Stimulated activated CD4-positive, alpha-beta T cell treated with anti-CD3 and anti-CD28 coated beads, Interleukin-12 subunit alpha, Interleukin-12 subunit beta, amount 100 ng/mL, for 48 hours (primary cell): ENCODE data around the gene PLXNB2.
"Not testable (repeated sequence)": the region's sequence is repeated elsewhere in the genome, so short reads cannot be mapped to it uniquely, and the experiment has no call there.

Experiments used
- DNase-seq, 3 donors: peaks; one replicate each; pipeline ENCODE4 v3.0.0-alpha.2; 2020; ENCODE audit warnings: low read depth in 2 of 3, low spot score in 1 of 3

PLXNB2 gene, protein sequence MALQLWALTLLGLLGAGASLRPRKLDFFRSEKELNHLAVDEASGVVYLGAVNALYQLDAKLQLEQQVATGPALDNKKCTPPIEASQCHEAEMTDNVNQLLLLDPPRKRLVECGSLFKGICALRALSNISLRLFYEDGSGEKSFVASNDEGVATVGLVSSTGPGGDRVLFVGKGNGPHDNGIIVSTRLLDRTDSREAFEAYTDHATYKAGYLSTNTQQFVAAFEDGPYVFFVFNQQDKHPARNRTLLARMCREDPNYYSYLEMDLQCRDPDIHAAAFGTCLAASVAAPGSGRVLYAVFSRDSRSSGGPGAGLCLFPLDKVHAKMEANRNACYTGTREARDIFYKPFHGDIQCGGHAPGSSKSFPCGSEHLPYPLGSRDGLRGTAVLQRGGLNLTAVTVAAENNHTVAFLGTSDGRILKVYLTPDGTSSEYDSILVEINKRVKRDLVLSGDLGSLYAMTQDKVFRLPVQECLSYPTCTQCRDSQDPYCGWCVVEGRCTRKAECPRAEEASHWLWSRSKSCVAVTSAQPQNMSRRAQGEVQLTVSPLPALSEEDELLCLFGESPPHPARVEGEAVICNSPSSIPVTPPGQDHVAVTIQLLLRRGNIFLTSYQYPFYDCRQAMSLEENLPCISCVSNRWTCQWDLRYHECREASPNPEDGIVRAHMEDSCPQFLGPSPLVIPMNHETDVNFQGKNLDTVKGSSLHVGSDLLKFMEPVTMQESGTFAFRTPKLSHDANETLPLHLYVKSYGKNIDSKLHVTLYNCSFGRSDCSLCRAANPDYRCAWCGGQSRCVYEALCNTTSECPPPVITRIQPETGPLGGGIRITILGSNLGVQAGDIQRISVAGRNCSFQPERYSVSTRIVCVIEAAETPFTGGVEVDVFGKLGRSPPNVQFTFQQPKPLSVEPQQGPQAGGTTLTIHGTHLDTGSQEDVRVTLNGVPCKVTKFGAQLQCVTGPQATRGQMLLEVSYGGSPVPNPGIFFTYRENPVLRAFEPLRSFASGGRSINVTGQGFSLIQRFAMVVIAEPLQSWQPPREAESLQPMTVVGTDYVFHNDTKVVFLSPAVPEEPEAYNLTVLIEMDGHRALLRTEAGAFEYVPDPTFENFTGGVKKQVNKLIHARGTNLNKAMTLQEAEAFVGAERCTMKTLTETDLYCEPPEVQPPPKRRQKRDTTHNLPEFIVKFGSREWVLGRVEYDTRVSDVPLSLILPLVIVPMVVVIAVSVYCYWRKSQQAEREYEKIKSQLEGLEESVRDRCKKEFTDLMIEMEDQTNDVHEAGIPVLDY (N-terminal part only)

DNA sequence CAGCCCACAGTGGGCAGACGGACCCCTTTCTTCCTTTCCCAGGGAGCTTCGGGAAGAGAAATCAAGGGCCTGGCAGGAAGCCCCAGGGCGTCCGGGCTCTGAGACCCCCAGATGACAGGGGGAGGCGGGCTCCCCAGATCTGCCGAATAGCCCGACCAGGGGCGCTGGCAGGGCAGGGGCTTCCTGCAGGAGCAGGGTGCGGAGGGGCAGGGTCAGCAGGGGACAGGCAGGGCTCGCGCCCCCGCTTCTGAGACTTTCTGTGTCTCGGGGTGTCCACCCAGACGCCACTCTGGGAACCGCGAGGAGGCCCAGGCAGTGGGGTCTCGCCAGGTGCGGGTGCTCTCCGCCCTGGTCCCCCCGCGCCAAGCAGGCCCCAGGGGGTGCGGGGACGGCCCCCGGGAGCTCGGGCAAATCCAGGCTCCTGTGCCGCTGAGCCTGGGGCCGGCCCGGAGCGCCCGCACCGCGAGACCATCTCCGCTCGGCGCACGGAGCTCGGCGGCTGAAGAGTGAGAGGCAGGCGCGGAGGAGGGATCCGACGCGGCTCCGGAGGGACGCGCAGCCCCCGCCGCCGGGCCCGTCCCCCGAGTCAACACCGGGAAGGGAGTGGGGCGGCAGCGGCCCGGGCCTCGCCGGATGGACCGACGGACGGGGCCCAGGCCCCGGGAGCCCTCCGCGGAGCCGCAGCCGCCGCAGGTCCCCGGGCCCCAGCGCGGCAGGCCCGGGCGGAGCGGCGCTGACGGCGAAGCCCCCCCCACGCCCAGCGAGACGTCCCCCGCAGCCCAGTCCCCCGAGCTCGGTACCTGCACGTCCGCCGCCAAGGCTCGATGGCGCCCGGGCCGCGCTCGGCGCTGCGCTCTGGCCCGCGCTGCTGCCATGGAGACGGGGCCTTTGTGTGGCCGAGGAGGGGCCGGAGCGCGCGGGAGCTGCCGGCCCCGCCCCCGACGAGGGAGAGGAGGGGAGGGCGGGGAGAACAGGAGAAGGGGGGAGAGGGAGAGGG, at the start of gene PLXNB2:
Gene PLXNB2, minus strand, starts transcription at position 894 of the 997 bp plus-strand sequence. CDS start 17,062 bp downstream, outside the sequence.
- peak in 1 of 3 donors; percentile 26 for DNase-seq

DNA sequence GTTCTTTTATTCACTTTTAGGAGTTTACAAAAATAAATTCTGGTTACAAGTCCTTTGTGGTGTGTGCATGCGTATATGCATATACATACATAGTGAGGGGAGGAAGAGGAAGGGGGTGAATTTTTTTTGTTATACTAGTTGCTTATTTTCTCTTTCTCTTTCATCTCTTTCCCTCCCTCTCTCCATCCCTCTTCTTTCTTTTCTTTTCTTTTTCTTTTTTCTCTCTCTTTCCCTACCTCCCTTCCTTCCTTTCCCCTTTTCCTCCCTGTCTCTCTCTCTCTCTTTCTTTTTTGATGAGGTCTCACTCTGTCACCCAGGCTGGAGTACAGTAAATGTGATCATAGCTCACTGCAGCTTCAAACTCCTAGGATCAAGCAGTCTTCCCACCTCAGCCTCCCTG, 49.8 kb upstream of the PLXNB2 start:
- no peak for DNase-seq

DNA sequence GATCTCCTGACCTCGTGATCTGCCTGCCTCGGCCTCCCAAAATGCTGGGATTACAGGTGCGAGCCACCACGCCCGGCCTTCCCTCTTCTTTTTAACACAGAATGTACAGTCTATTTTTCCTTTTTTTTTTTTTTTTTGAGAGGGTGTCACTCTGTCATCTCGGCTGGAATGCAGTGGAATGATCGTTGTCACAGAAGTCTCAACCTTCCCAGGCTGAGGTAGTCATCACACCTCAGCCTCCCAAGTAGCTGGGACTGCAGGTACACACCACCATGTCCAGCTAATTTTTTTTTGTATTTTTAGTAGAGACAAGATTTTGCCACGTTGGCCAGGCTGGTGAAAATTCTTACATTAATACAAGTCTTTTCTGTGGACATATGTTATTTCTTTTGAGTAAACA, 48.7 kb upstream of the PLXNB2 start:
- no peak for DNase-seq

DNA sequence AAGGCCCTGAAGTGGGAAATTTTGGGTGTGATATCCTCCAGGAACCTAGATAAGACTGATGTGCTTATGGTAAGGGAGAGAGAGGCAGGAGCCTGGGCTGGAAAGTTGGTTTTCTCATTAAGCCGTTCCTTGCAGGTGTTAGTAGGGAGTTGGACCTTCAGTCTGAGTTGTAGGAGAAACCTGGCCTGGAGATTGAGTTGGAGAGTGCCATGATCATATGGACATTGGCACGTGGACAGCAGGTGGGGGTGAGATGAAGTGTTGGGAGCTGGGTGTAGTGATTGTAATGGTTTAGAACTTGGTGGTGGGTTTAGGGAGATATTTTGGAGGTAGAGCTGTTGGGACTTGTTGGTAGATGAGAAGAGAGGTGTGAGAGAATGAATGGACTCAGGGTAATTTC, 40.6 kb upstream of the PLXNB2 start:
- no peak for DNase-seq

DNA sequence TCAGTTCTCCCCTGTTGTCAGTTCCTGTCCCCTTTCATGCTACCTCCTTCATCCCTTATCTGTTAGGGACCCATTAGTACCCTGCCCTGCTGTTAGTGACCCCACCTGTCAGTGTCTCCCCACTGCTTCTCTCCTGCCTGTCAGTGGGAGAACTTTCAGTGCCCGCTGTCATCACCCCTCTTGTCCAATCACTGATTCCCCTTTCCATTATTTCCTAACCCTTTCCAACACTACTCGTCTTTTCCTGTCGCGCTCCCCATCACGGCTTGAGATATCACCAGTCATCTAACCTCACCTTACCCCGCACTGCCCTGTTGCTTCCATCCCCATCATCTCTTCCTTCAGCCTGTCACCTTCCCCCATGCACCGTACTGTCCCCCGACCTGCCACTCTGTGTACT, 39.7 kb upstream of the PLXNB2 start:
- DNase-seq = no peak

DNA sequence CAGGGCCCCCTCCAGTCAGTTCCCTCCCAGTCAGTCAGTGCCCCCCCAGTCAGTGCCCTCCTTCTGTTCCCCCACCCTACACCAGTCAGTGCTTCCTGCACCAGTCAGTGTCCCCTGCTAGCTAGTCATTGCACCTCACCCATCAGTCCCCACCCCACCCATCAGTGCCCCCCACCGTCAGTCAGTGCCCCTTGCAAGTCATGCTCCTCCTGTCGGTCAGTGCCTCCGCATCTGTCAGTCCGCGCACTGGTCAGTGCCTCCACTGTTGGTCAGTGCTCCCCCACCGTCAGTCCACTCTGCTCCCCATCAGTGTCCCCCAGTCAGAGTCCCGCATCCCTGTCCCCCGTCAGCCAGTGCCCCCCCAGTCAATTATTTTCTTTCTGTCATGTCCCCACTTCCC, 39.0 kb upstream of the PLXNB2 start:
- no peak for DNase-seq

DNA sequence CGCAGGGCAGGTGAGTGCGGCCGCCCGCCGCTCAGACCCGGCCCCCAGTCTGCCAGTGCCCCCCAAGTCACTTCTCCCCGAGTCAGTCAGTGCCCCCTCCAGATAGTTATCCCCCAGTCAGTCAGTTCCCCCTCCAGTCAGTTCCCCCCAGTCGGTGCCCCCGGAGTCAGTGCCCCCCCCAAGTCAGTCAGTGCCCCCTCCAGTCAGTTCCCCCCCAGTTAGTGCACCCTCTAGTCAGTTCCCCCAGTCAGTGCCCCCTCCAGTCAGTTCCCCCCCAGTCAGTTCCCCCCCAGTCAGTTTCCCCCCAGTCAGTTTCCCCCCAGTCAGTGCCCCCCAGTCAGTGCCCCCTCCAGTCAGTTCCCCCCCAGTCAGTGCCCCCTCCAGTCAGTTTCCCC, 36.1 kb upstream of the PLXNB2 start:
- DNase-seq = no peak

DNA sequence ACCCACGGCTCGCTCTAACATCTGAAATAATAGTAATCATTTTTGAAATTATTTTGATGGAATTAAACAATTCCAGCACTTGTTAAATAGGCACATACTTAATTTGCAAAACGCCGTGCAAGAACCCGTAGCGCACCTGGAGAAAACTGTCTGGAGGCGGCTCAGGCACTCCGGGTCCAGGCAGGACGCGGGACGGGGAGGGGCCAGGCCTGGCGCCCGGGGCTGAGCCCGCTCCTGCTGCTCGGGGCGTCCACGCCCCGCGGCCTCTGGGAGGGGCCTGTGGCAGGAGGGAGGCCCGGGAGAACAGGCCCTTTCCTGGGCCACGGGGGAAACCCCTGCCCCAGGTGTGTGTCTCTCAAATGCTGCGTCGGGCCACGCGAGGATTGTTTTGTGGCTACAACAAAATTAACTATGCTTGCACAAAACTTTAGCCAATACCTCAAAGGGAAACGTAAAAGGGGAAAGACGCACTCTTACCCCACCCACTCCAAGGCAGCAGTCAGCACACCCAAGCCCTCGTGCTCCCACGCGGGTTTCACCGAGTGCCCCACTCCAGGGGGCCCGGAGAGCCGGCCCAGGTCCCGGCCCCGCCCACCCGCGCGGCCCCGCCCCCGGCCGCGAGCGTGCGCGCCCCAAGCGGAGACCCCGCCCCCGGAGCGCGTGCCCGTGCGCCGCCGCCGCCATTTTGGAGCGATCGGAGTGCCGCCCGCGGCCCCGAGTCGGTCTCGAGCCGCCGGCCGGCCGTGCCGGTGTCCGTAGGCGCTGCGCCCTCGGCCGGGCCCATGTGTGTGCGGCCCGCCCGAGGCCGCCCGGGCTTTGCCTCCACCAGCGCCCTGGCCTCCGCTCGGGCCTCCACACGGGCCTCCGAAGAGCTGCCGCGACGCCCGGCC, 35.5 kb upstream of the PLXNB2 start, which contains the start of gene PPP6R2:
Gene PPP6R2, plus strand, starts transcription at position 677 of the 890 bp plus-strand sequence. CDS start 50,582 bp downstream, outside the sequence.
- DNase-seq = peak; percentile 76 to 87 (median 87)

DNA sequence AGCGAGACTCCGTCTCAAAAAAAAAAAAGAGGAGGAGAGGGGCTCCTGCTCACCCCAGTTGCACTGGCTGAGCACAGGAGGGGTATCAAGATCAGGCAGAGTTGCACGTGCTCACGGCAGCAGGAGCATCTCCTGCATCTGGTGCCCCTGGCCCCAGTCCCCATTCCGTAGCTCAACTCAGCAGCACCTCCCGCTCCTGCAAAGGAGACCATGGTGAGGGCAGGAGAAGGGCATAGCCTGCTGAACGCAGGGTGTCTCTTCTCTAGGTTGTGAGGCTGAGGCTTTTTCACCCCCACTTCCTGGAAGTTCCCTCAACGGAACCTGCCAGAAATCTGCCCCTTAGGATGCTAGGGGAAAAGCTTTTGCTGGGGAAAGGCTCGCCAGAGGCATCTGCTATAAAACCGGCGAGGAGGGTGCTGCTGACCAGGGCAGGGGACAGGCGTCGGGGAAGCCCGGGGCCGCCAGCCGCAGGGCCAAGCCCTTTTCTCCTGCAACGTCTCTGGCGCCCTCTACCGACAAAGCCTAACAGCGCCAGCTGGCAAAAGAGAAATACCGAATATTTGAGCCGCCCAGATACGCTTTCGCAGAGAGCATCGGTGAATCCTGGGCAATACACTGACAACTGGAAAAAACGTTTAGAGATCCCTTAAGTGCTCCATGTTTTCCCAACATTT, 34.7 kb upstream of the PLXNB2 start:
- DNase-seq = peak; percentile 79 to 93 (median 85)

DNA sequence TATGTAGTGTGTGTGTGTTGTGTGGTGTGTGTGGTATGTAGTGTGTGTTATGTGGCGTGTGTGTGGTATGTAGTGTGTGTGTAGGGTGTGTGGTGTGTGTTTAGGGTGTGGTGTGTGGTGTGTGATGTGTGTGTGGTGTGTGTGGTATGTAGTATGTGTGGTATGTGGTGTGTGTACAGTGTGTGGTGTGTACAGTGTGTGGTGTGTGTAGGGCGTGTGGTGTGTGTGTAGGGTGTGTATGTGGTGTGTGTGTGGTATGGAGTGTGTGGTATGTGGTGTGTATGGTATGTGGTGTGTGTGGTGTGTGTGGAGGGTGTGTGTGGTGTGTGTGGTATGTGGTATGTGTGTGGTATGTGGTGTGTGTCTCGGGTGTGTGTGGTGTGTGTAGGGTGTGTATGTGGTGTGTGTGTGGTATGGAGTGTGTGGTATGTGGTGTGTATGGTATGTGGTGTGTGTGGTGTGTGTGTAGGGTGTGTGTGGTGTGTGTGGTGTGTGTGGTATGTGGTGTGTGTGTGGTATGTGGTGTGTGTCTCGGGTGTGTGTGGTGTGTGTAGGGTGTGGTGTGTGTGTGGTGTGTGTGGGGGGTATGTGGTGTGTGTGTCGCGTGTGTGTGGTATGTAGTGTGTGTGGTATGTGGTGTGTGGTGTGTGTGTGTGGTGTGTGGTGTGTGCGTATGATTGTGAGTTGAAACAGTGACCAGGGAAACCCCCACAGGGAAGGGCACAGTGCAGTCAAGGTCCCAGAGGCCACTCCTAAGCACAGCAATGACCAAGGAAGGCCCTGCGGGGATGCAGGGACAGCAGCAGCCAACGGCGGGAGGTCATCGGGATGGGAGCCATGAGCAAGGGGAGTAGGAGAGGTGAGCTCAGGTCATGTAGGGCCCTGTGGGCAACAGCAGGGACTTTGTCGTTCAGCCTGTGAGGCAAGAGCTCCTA, 32.8 kb upstream of the PLXNB2 start:
- DNase-seq = no peak

DNA sequence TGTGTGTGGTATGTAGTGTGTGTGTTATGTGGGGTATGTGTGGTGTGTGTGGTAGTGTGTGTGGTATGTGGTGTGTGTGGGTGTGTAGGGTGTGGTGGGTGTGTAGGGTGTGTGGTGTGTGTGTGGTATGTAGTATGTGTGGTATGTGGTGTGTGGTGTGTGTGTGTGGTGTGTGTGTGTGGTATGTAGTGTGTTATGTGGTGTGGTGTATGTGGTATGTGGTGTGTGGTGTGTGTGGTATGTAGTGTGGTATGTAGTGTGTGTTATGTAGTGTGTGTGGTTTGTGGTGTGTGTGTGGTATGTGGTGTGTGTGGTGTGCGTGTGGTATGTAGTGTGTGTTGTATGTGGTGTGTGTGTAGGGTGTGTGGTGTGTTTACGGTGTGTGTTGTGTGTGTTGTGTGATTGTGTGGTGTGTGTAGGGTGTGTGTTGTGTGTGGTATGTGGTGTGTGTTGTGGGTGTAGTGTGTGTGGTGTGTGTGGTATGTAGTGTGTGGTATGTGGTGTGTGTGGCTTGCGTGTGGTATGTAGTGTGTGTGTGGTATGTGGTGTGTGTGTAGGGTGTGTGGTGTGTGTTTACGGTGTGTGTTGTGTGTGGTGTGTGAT, 31.5 kb upstream of the PLXNB2 start:
- DNase-seq = no peak

DNA sequence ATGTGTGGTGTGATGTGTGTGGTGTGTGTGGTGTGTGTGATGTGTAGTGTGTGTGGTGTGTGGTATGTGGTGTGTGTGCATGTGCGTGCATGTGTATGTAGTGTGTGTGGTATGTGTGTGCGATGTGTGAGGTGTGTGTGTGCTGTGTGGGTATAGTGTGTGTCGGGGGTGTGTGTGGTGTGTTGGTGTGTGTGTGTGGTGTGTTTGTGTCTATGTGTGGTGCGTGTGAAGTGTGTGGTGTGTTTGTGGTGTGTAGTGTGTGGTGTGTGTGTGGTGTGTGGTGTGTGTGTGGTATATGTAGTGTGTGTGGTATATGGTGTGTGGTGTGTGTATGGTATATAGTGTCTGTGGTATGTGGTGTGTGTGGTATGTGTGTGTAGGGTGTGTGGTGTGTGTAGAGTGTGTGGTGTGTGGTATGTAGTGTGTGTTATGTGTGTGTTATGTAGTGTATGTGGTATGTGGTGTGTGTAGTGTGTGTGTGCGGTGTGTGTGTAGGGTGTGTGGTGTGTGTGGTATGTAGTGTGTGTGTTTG, 30.7 kb upstream of the PLXNB2 start:
- DNase-seq = no peak

DNA sequence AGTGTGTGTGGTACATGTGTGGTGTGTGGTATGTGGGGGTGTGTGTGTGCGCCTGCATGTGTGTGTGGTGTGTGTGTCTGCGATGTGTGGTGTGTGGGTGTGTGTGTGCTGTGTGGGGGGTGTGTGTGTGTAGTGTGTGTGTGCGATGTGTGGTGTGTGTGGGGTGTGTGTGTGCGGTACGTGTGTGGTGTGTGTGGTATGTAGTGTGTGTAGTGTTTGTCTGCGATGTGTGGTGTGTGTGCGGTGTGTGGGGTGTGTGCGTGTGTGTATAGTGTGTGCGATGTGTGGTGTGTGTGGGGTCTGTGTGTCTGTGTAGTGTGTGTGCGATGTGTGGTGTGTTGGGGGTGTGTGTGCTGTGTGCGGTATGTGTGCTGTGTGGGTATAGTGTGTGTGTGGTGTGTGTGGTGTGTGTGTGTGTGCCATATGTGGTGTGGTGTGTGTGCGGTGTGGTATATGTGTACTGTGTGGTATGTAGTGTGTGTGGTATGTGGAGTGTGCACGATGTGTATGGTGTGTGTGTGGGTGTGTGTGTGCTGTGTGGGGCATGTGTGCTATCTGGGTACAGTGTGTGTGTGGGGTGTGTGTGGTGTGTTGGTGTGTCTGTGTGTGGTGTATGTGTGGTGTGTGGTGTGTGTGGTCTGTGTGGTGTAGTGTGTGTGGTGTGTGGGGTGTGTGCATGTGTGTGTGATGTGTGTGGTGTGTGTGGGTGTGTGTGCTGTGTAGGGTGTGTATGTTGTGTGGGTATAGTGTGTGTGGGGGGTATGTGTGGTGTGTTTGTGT, 30.0 kb upstream of the PLXNB2 start:
- DNase-seq = no peak

DNA sequence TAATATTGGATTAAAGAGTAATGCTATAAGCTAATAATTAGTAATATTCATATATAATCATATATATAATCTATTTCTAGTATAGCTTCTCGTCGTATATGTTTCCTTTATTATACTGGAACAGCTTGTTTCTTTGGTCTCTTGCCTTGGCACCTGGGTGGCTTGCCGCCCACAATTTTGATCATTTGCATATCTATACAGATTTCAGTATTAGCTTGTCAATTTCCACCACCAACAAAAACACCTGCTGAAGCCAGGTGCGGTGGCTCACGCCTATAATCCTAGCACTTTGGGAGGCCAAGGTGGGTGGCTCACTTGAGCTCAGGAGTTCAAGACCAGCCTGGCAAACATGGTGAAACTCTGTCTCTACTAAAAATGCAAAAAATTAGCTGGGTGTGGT, 27.0 kb upstream of the PLXNB2 start:
- not testable (repeated sequence) for DNase-seq

DNA sequence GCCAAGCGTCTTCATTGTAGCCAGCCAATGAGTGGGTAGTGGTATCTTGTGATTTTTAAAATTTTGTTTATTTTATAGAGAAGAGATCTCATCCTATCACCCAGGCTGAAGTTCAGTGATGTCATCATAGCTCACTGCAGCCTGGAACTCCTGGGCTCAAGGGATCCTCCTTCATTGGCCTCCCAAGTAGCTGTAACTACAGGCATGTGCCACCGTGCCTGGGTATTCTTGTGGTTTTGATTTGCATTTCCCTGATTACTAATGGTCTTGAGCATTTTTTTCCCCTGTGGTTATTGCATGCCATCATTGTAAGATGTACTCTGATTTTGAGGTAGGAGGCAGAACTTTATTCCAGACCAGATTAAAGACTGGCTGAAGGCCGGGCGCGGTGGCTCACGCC, 21.8 kb upstream of the PLXNB2 start:
- no peak for DNase-seq

DNA sequence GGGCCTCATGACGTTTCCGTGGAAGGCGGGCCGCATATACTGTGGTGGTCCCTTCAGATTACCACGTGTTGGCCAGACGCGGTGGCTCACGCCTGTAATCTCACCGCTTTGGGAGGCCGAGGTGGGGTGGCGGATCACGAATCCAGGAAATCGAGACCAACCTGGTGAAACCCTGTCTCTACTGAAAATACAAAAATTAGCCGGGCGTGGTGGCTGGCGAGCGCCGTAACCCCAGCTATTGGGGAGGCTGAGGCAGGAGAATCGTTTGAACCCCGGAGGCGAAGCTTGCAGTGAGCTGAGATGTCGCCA, 20.2 kb upstream of the PLXNB2 start:
- DNase-seq = no peak
